ENCODE data around the gene LTB4R2.
"Not testable (repeated sequence)": the region's sequence is repeated elsewhere in the genome, so short reads cannot be mapped to it uniquely, and the experiment has no call there.

LTB4R2 gene

GRCh38 chr14:24340606-24341005 is 30.7 kb downstream of the LTB4R2 start:
- no peak for DNase-seq (ENCODE audit: low spot score)

- DNase-seq (ENCODE audit: low spot score), result no peak
These were observed 32.9 kb downstream of the LTB4R2 start for GRCh38 chr14:24342889-24343288.

GRCh38 chr14:24343795-24344660 is 34.1 kb downstream of the LTB4R2 start:
- no peak for DNase-seq (ENCODE audit: low spot score)

- no peak for DNase-seq (ENCODE audit: low spot score)
These were observed 37.2 kb downstream of the LTB4R2 start for GRCh38 chr14:24347134-24347533.

DNA sequence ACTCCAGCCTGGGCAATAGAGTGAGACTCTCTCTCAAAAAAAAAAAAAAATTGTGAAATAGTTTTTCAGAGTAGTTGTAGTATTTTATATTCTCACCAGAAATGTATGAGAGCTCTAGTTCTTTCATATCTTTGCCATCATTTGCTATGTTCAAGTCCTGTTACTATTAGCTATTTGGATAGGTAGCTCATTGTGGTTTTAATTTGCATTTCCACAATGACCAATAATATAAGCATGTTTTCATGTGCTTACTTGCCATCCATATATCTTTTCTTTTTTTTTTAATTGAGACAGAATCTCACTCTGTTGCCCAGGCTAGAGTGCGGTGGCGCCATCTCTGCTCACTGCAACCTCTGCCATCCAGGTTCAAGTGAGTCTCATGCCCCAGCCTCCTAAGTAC is 38.2 kb downstream of the LTB4R2 start:
- DNase-seq (ENCODE audit: low spot score), result no peak

DNA sequence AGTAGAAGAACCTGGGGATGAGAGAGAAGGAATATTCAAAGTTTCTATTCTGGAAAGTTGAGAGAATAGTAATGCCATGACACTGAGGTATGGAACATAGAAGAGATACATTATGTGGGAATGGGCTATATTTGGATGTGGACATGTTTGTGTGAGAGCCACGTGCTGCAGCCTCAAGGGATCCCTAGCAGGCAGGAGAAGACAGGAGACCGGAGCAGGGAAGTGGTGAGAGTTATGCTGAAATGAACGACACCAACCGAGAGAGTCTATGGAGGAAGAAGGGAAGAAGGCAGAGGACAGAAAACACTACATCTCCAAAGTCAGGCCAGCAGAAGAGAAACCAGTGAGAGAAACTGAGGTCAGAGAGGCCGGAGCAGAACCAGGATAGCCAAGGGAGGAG is 39.8 kb downstream of the LTB4R2 start:
- DNase-seq (ENCODE audit: low spot score), result no peak

- no peak for DNase-seq (ENCODE audit: low spot score)
These were observed 41.6 kb downstream of the LTB4R2 start for GRCh38 chr14:24351517-24351916.

DNA sequence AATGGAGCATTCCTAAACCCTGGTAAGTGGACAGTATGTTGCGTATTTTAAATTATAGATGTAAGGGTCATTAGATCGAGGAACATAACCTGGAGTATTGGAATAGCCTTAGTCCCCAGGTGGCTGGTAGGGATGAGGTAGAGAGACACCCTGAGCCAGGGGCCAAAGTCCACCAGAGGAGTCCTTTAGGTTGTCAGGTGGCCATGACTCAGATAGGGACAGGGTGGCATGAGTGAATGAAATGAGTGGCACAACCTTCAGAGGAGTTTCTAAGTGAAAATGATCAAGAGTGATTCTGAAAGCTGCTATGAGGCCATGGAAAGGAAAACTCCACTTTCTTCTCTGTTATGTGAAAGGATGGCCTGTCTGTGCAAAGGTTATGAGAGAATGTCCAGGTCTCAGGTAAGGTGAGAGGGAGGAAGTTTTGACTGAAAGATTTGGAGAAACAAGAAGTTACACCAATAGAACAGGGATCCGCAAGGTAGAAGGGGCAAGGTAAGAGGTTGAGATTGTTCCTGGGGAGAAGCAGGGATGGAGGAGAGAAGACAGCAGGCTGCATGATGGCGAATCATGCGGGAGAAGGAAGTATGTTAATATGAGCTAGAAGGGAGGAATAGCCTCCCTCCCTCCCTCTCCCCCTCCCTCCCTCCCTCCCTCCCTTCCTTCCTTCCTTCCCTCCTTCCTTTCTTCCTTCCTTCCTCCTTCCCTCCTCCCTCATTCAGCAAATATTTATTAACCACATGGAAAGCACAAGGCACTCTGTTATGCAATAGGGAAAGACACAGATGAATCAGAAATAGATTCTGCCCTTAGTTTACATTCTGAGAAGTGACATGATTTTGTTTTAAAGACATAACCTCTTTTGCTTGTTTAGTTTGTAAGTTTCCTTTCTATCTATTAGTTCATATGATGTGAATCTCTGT is 43.9 kb downstream of the LTB4R2 start:
- no peak for DNase-seq (ENCODE audit: low spot score)

DNA sequence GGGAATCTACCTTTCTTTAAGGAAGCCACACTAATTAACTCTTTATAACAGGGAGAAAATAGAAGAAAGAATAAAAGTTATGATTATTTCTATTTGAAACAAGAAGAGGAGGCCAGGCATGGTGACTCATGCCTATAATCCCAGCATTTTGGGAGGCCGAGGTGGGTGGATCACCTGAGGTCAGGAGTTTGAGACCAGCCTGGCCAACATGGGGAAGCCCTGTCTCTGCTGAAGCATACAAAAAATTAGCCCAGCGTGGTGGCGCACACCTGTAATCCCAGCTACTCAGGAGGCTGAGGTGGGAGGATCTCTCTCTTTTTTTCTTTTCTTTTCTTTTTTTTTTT is 44.5 kb downstream of the LTB4R2 start:
- DNase-seq (ENCODE audit: low spot score), result not testable (repeated sequence)

- DNase-seq (ENCODE audit: low spot score), result no peak
These were observed 45.1 kb downstream of the LTB4R2 start for GRCh38 chr14:24355009-24355408.

DNA sequence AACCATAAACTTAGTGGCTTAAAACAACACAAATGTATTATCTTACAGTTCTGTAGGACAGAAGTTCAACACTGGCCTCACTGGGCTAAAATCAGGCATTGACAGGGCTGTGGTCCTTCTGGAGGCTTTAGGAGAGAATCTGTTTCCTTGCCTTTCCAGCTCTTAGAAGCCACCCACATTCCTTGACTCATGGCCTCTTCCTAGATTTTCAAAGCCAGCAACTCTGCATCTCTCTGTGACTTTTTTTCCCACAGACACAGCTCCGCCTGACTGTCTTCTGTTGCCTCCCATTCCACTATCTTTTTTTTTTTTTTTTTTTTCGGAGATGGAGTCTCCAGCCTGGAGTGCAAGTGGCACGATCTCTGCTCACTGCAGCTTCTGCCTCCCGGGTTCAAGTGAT is 46.3 kb downstream of the LTB4R2 start:
- no peak for DNase-seq (ENCODE audit: low spot score)

DNA sequence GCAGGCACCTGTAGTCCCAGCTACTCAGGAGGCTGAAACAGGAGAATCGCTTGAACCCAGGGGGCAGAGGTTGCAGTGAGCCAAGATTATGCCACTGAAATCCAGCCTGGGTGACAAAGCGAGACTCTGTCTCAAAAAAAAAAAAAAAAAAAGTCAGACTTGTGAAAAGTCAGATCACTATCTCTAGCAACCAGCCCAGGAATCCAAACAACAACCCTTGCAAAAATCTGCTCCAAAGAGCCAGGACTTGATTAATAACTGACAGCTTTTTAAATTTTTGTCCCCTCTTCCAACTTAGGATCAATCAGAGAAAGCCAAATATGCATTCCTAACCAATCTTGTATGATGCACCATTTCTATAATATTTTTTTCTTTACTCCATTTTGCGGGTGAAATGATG is 50.3 kb downstream of the LTB4R2 start:
- no peak for DNase-seq (ENCODE audit: low spot score)

DNA sequence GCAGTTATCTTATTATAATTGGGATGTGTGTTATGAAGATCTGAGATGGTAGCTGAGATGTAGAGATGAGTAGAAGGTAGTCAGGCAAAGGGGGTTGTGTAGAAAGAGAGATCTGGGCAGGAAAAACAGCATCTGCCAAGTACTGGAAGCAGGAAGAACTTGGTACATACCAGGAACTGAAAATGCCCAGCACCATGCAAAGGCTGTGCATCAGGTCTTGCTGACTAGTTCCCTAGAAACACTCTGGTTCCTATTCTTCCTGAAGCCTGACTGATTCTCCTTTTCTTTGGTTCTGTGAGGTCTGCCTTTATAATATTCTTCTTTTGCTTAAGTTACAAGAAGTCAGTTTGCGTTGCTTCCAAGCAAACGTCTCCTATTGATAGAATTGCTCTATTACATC is 51.4 kb downstream of the LTB4R2 start:
- DNase-seq (ENCODE audit: low spot score), result no peak

All from CD4-positive, alpha-beta T cell treated with Interleukin-6 at 100 ng/mL for 8 hours (primary cell).